NCI-H1694 (cell line): ENCODE data around the gene CDR2.

Source experiments
- DNase-seq: peaks from one replicate; lab custom pipeline; 2025; lab: John Stamatoyannopoulos, UW

CDR2 gene

GRCh38 chr16:22324787-22325597 lies 49.4 kb downstream of the CDR2 start:
- DNase-seq, result no peak

- no peak for DNase-seq
Measured at GRCh38 chr16:22323959-22324786, 50.2 kb downstream of the CDR2 start.

GRCh38 chr16:22323173-22323958 lies 51.1 kb downstream of the CDR2 start:
- DNase-seq, result no peak

- no peak for DNase-seq
Measured at GRCh38 chr16:22322741-22323140, 51.7 kb downstream of the CDR2 start.

GRCh38 chr16:22322021-22322471 lies 52.4 kb downstream of the CDR2 start:
- DNase-seq, result no peak

- DNase-seq, result peak; percentile 26
Measured at GRCh38 chr16:22321340-22322001, 52.9 kb downstream of the CDR2 start.

- no peak for DNase-seq
Measured at GRCh38 chr16:22320572-22321339, 53.7 kb downstream of the CDR2 start.

GRCh38 chr16:22318690-22319358 lies 55.6 kb downstream of the CDR2 start:
- DNase-seq, result no peak

GRCh38 chr16:22317625-22318024 lies 56.8 kb downstream of the CDR2 start:
- DNase-seq, result no peak

- no peak for DNase-seq
Measured at GRCh38 chr16:22317001-22317530, 57.4 kb downstream of the CDR2 start.

GRCh38 chr16:22316411-22316811 lies 58.0 kb downstream of the CDR2 start:
- no peak for DNase-seq

- no peak for DNase-seq
Measured at GRCh38 chr16:22315979-22316378, 58.4 kb downstream of the CDR2 start.

- DNase-seq, result no peak
Measured at GRCh38 chr16:22314661-22315626, 59.5 kb downstream of the CDR2 start.

- DNase-seq, result no peak
Measured at GRCh38 chr16:22313876-22314470, 60.4 kb downstream of the CDR2 start.

- no peak for DNase-seq
Measured at GRCh38 chr16:22312897-22313781, 61.3 kb downstream of the CDR2 start.

GRCh38 chr16:22311520-22311919 lies 62.9 kb downstream of the CDR2 start:
- DNase-seq, result no peak

GRCh38 chr16:22308824-22309520 lies 65.4 kb downstream of the CDR2 start:
- DNase-seq, result no peak
